Natural killer cell (primary cell): ENCODE data around the gene CFAP92. TPM values are rescaled to one million over a fixed set of nuclear protein-coding genes. Genes with fewer than 3 reads are reported as not detected.

ENCODE experiments used
- ATAC-seq, 3 donors: fragments of 150-1000 bp in 2 of 3; fragments of 200-7000 bp in 1 of 3; cut with Tn5 transposase; 1 replicate in 1 of 3; 2 replicates in 2 of 3; pipeline ENCODE4 v1.10.0; 2021; ENCODE audit warnings: mild to moderate bottlenecking in 2 of 3, moderate library complexity in 2 of 3
- DNase-seq, 2 donors: peaks; one replicate each; pipeline versions ENCODE4 v3.0.0 to v3.0.0-alpha.2; 2013 to 2021; ENCODE audit warnings: mixed read lengths in 1 of 2
- H3K27ac ChIP-seq: one replicate; pipeline ENCODE4 v1.5.1; 2013; ENCODE audit warnings: mild to moderate bottlenecking, low read length
- H3K27me3 ChIP-seq: one replicate; pipeline ENCODE4 v1.6.1; 2013; ENCODE audit warnings: low read length; ENCODE audit not compliant: control insufficient read depth, insufficient read depth
- H3K36me3 ChIP-seq: one replicate; pipeline ENCODE4 v1.6.1; 2013; ENCODE audit warnings: low read length; ENCODE audit not compliant: control insufficient read depth, insufficient read depth
- H3K4me1 ChIP-seq: one replicate; pipeline ENCODE4 v1.6.1; 2013; ENCODE audit warnings: low read length; ENCODE audit not compliant: control insufficient read depth, insufficient read depth
- H3K4me3 ChIP-seq: one replicate; pipeline ENCODE4 v1.5.1; 2013; ENCODE audit warnings: low read length
- H3K9me3 ChIP-seq: one replicate; pipeline ENCODE4 v1.6.1; 2013; ENCODE audit warnings: low read length; ENCODE audit not compliant: control insufficient read depth, insufficient read depth
- H3K27ac Mint-ChIP-seq, 2 donors: one replicate each; pipeline ENCODE4 v1.8.0; 2022; ENCODE audit warnings: mild to moderate bottlenecking in 2 of 2, mixed read lengths in 2 of 2, moderate library complexity in 1 of 2
- H3K27me3 Mint-ChIP-seq, 2 donors: one replicate each; pipeline ENCODE4 v1.8.0; 2022; ENCODE audit warnings: low read depth in 2 of 2, mixed read lengths in 2 of 2
- H3K36me3 Mint-ChIP-seq: one replicate; pipeline ENCODE4 v1.8.0; 2022; ENCODE audit warnings: mixed read lengths
- H3K4me1 Mint-ChIP-seq, 2 donors: one replicate each; pipeline ENCODE4 v1.8.0; 2022; ENCODE audit warnings: mixed read lengths in 2 of 2
- H3K4me3 Mint-ChIP-seq: one replicate; pipeline ENCODE4 v1.8.0; 2022; ENCODE audit warnings: mild to moderate bottlenecking, moderate library complexity, mixed read lengths
- H3K9me3 Mint-ChIP-seq, 2 donors: one replicate each; pipeline ENCODE4 v1.8.0; 2022; ENCODE audit warnings: mixed read lengths in 2 of 2
- CTCF ChIP-seq: fragments of 200-600 bp; IDR thresholded peaks from one replicate; pipeline ENCODE4 v1.8.0; 2022; ENCODE audit warnings: antibody characterized with exemption
- WGBS: methylation state at CpG from one replicate; pipeline ENCODE4 v1.1.7; 2013; ENCODE audit warnings: missing lambda C conversion rate; ENCODE audit not compliant: insufficient coverage; 5-methylcytosine and 5-hydroxymethylcytosine counted together
- intact Hi-C: fragments of 100-400 bp; cut with micrococcal nuclease; formaldehyde crosslinking; loops from one replicate; pipeline ENCODE4 v1.14.2; 2022
- total RNA-seq, 4 donors: library from RNA; stranded (reverse); fragments of 120-200 nt in 1 of 4; gene quantifications; one replicate each; pipeline versions ENCODE4 v1.2.3 to v1.2.4, GENCODE V29; 2013 to 2022

CFAP92 gene
- total RNA-seq, 3 donors from 2014 or later (not counting 1 experiment from before 2014, with no cell fraction given) = 0.26 to 0.43 (median 0.41) TPM

GRCh38 chr3:128942161-128942952 is 51.5 kb downstream of the CFAP92 start:
- Mint-ChIP-seq H3K4me3 (no peak overlapping the region), H3K36me3 (no peaks in the 10 kb centered on the region), H3K27ac (no peak overlapping the region), H3K4me1 (no peaks in the 10 kb centered on the region), H3K27me3 (peaks cover 0 to 8% of the 10 kb centered on the region in 2 donors), H3K9me3 (no peaks in the 10 kb centered on the region)
- H3K36me3 ChIP-seq = no peaks in the 10 kb centered on the region
- intact Hi-C loops = no loop called here
- TF ChIP-seq CTCF = no peak
- H3K9me3 ChIP-seq = no peaks in the 10 kb centered on the region
- ATAC-seq (no peak), DNase-seq (no peak)
- H3K27ac ChIP-seq = no peak overlapping the region
- WGBS = 88% methylated on average over 14 of the region's 15 CpGs
- no peaks in the 10 kb centered on the region for H3K27me3 ChIP-seq
- no peaks in the 10 kb centered on the region for H3K4me1 ChIP-seq
- no peak overlapping the region for H3K4me3 ChIP-seq

- Mint-ChIP-seq H3K9me3 (no peaks in the 10 kb centered on the region), H3K27me3 (peaks cover 0 to 3% of the 10 kb centered on the region in 2 donors), H3K4me3 (no peak overlapping the region), H3K36me3 (no peaks in the 10 kb centered on the region), H3K4me1 (no peaks in the 10 kb centered on the region), H3K27ac (no peak overlapping the region)
- Histone ChIP-seq H3K9me3 (no peaks in the 10 kb centered on the region), H3K36me3 (no peaks in the 10 kb centered on the region), H3K27ac (no peak overlapping the region), H3K4me3 (no peak overlapping the region), H3K4me1 (no peaks in the 10 kb centered on the region), H3K27me3 (no peaks in the 10 kb centered on the region)
- ATAC-seq (no peak), DNase-seq (no peak)
- 100% methylated on average over 1 of the region's 1 CpG for WGBS
- intact Hi-C loops = no loop called here
- TF ChIP-seq CTCF = no peak
Observed at GRCh38 chr3:128940252-128940651, 53.6 kb downstream of the CFAP92 start.

- intact Hi-C loops = no loop called here
- H3K27ac Mint-ChIP-seq = no peak overlapping the region
- no peak for TF ChIP-seq CTCF
- no peak for DNase-seq
- H3K9me3 Mint-ChIP-seq = no peaks in the 10 kb centered on the region
- Histone ChIP-seq H3K4me3 (no peak overlapping the region), H3K4me1 (no peaks in the 10 kb centered on the region), H3K27ac (no peak overlapping the region), H3K27me3 (no peaks in the 10 kb centered on the region), H3K9me3 (no peaks in the 10 kb centered on the region), H3K36me3 (no peaks in the 10 kb centered on the region)
- ATAC-seq = no peak
- peaks cover 0 to 8% of the 10 kb centered on the region in 2 donors for H3K27me3 Mint-ChIP-seq
- H3K36me3 Mint-ChIP-seq = no peaks in the 10 kb centered on the region
- no peaks in the 10 kb centered on the region for H3K4me1 Mint-ChIP-seq
- 75% methylated on average over 4 of the region's 4 CpGs for WGBS
- H3K4me3 Mint-ChIP-seq = no peak overlapping the region
Observed at GRCh38 chr3:128936341-128936740, 57.5 kb downstream of the CFAP92 start.

GRCh38 chr3:128935922-128936321 is 58.0 kb downstream of the CFAP92 start:
- 85% methylated on average over 2 of the region's 2 CpGs for WGBS

More at GRCh38 chr3:128935922-128936321, 58.0 kb downstream of the CFAP92 start:
- TF ChIP-seq CTCF = no peak
- Mint-ChIP-seq H3K36me3 (no peaks in the 10 kb centered on the region), H3K4me3 (no peak overlapping the region), H3K9me3 (no peaks in the 10 kb centered on the region), H3K27ac (no peak overlapping the region), H3K27me3 (peaks cover 0 to 8% of the 10 kb centered on the region in 2 donors), H3K4me1 (no peaks in the 10 kb centered on the region)
- H3K36me3 ChIP-seq = no peaks in the 10 kb centered on the region
- H3K27me3 ChIP-seq = no peaks in the 10 kb centered on the region
- no peaks in the 10 kb centered on the region for H3K4me1 ChIP-seq
- DNase-seq (no peak), ATAC-seq (no peak)
- no peak overlapping the region for H3K27ac ChIP-seq
- H3K4me3 ChIP-seq = no peak overlapping the region
- intact Hi-C loops = no loop called here
- H3K9me3 ChIP-seq = no peaks in the 10 kb centered on the region
